B cell (primary cell): ENCODE data around the gene LONRF2. TPM values are rescaled to one million over a fixed set of nuclear protein-coding genes. Genes with fewer than 3 reads are reported as not detected.

Experiments used
- ATAC-seq: fragments of 200-7000 bp; cut with Tn5 transposase; one replicate; pipeline ENCODE4 v1.10.0; 2021; ENCODE audit warnings: low read depth, mild to moderate bottlenecking, moderate number of reproducible peaks, moderate library complexity
- CTCF ChIA-PET: fragments of 350-600 bp; sonication (Branson Sonifier 250); formaldehyde crosslinking; loops from one replicate; lab custom pipeline; 2021; ENCODE audit warnings: antibody characterized with exemption, inconsistent platforms; lab: Charles Lee
- POLR2A ChIA-PET: fragments of 350-600 bp; sonication (Branson Sonifier 250); formaldehyde crosslinking; loops from one replicate; lab custom pipeline; 2021; ENCODE audit warnings: antibody characterized with exemption; lab: Charles Lee
- DNase-seq: peaks from one replicate; pipeline ENCODE4 v3.0.0; 2013
- H2AFZ ChIP-seq: 2 replicates; pipeline ENCODE4 v1.6.1; 2012; ENCODE audit warnings: mild to moderate bottlenecking, low read depth, low read length; ENCODE audit not compliant: insufficient read depth, poor library complexity, severe bottlenecking
- H3K27ac ChIP-seq, 2 donors: 1 replicate in 1 of 2; 2 replicates in 1 of 2; pipeline ENCODE4 v1.5.1; 2012 to 2013; ENCODE audit warnings: low read length in 2 of 2, mild to moderate bottlenecking in 2 of 2, moderate library complexity in 1 of 2
- H3K27me3 ChIP-seq, 4 experiments: fragments of 200-600 bp in 1 of 4; sonication (generic) in 1 of 4; replicated peaks in 1 of 4; 1 replicate in 2 of 4; 2 replicates in 2 of 4; pipeline versions ENCODE4 v1.6.1 to v1.7.0; 2013 to 2016; ENCODE audit warnings: low read length in 3 of 4, mild to moderate bottlenecking in 2 of 4, mixed read lengths in 1 of 4, moderate library complexity in 1 of 4; ENCODE audit not compliant: insufficient read depth in 4 of 4, control insufficient read depth in 3 of 4; ENCODE audit errors: control extremely low read depth in 1 of 4
- H3K36me3 ChIP-seq, 2 experiments: replicated peaks in 1 of 2; 1 replicate in 1 of 2; 2 replicates in 1 of 2; pipeline versions ENCODE4 v1.6.1 to v1.7.1; 2013; ENCODE audit warnings: low read length in 1 of 2; ENCODE audit not compliant: insufficient read depth in 2 of 2, control insufficient read depth in 1 of 2; ENCODE audit errors: control extremely low read depth in 1 of 2, extremely low read depth in 1 of 2
- H3K4me1 ChIP-seq, 2 donors: fragments of 200-600 bp in 1 of 2; sonication (generic) in 1 of 2; 1 replicate in 1 of 2; 2 replicates in 1 of 2; pipeline versions ENCODE4 v1.5.1 to v1.6.1; 2013 to 2017; ENCODE audit warnings: low read length in 2 of 2; ENCODE audit not compliant: control insufficient read depth in 2 of 2, insufficient read depth in 2 of 2
- H3K4me2 ChIP-seq: replicated peaks from 2 replicates; pipeline ENCODE3; 2012; ENCODE audit warnings: mild to moderate bottlenecking, low read depth, low read length; ENCODE audit not compliant: poor library complexity, severe bottlenecking
- H3K4me3 ChIP-seq, 5 experiments: fragments of 200-600 bp in 1 of 5; sonication (generic) in 1 of 5; 1 replicate in 3 of 5; 2 replicates in 2 of 5; pipeline versions ENCODE4 v1.5.1 to v1.7.0; 2011 to 2016; ENCODE audit warnings: low read length in 4 of 5, mild to moderate bottlenecking in 4 of 5, low read depth in 2 of 5, control low read depth in 1 of 5, moderate library complexity in 1 of 5; ENCODE audit not compliant: insufficient read depth in 1 of 5; ENCODE audit errors: control extremely low read depth in 1 of 5, extremely low read depth in 1 of 5
- H3K79me2 ChIP-seq: fragments of 200-600 bp; sonication (generic); one replicate; pipeline ENCODE4 v1.6.0; 2016; ENCODE audit warnings: low read length; ENCODE audit not compliant: control insufficient read depth, insufficient read depth
- H3K9ac ChIP-seq: fragments of 200-600 bp; sonication (generic); 2 replicates; pipeline ENCODE4 v1.6.1; 2017; ENCODE audit warnings: mild to moderate bottlenecking, low read length, moderate library complexity
- H3K9me3 ChIP-seq, 3 donors: one replicate each; pipeline versions ENCODE4 v1.6.1 to v1.7.1; 2013; ENCODE audit warnings: low read length in 2 of 3; ENCODE audit not compliant: control insufficient read depth in 2 of 3, insufficient read depth in 1 of 3; ENCODE audit errors: control extremely low read depth in 1 of 3
- H4K20me1 ChIP-seq: 2 replicates; pipeline ENCODE4 v1.6.0; 2012; ENCODE audit warnings: mild to moderate bottlenecking, low read length; ENCODE audit not compliant: insufficient read depth, control insufficient read depth, poor library complexity, severe bottlenecking
- H3K27ac Mint-ChIP-seq: one replicate; pipeline ENCODE4 v1.8.0; 2021; ENCODE audit warnings: mixed read lengths
- H3K27me3 Mint-ChIP-seq: one replicate; pipeline ENCODE4 v1.8.0; 2021; ENCODE audit warnings: mixed read lengths
- H3K4me1 Mint-ChIP-seq: one replicate; pipeline ENCODE4 v1.8.0; 2021; ENCODE audit warnings: mixed read lengths
- H3K4me3 Mint-ChIP-seq: one replicate; pipeline ENCODE4 v1.8.0; 2021; ENCODE audit warnings: mixed read lengths
- H3K9me3 Mint-ChIP-seq: one replicate; pipeline ENCODE4 v1.8.0; 2022; ENCODE audit warnings: mixed read lengths; ENCODE audit not compliant: insufficient read depth
- CTCF ChIP-seq: fragments of 200-600 bp; IDR thresholded peaks from one replicate; pipeline ENCODE4 v1.8.0; 2022; ENCODE audit warnings: antibody characterized with exemption, mild to moderate bottlenecking
- EZH2 ChIP-seq: IDR thresholded peaks from 2 replicates; pipeline ENCODE4 v1.6.1; 2012; ENCODE audit warnings: borderline replicate concordance, low read depth, mild to moderate bottlenecking, moderate library complexity, low read length; ENCODE audit not compliant: insufficient read depth, poor library complexity, severe bottlenecking
- WGBS: methylation state at CpG from one replicate; pipeline ENCODE4 v1.1.5; 2013; ENCODE audit warnings: missing lambda C conversion rate; ENCODE audit not compliant: insufficient coverage; 5-methylcytosine and 5-hydroxymethylcytosine counted together
- intact Hi-C: fragments of 100-400 bp; cut with micrococcal nuclease; formaldehyde crosslinking; loops from one replicate; pipeline ENCODE4 v1.10.0; 2022
- polyA plus RNA-seq: library from polyadenylated mRNA; depleted of rRNA; stranded (reverse); fragments of >200 nt; gene quantifications from 2 replicates; pipeline ENCODE4 v1.2.3, GENCODE V29; 2012
- total RNA-seq, 2 donors: library from RNA; stranded (reverse); fragments of 120-200 nt in 1 of 2; gene quantifications; 1 replicate in 1 of 2; 2 replicates in 1 of 2; pipeline versions ENCODE4 v1.2.3 to v1.2.4, GENCODE V29; 2013 to 2022

Gene LONRF2
- total and polyA plus RNA-seq, 2 donors (not counting 1 experiment from before 2014, with no cell fraction given): 0.32 TPM; not detected in 1

DNA sequence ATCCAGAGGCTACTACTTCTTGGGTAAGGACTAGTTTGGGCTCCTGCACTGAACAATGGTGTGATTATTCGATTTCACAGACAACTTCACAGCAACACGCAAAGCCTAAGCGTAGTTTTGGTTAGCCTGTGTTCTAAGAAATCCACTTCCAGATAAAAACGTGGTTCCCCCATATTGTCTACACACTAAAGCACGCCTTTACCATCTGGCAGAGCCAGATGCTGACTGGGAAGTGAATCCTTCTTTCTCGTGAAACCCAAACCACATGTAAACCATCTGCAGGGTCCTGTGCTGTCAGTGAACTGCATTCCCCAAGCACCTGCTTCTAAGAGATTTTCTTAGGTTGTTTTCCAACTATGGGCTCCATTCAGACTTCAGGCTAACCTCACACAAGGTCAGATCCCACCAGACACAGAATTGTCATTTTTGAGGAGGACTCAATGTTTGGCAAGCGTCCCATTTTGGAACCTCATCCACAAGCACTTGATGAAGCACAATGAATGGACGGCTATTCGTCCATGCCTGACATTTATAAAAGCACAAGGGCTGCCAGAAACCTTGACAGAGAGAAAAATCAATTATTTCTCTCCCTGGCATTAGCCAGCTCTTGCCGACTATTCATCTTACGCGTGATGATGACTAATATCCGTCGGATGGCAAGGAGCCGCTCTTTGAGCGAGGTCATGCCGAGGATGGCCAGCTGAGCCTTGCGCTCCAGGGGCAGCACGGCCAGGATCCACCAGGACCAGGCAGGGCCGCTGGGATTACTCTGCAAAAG, 38.4 kb downstream of the LONRF2 start:
- H2AFZ ChIP-seq: no peak overlapping the region
- H3K9me3 Mint-ChIP-seq: no peaks in the 10 kb centered on the region
- H3K27ac ChIP-seq: no peak overlapping the region
- H3K9ac ChIP-seq: no peak overlapping the region
- no peak overlapping the region for H3K4me3 ChIP-seq
- ATAC-seq (no peak), DNase-seq (no peak)
- H3K4me1 Mint-ChIP-seq: no peaks in the 10 kb centered on the region
- H3K79me2 ChIP-seq: no peaks in the 10 kb centered on the region
- peaks cover 0 to 14% (median 4%) of the 10 kb centered on the region in 4 experiments for H3K27me3 ChIP-seq
- no peaks in the 10 kb centered on the region for H3K4me1 ChIP-seq
- peaks cover 43% of the 10 kb centered on the region for H3K27me3 Mint-ChIP-seq
- no peak overlapping the region for H3K4me3 Mint-ChIP-seq
- no peaks in the 10 kb centered on the region for H3K36me3 ChIP-seq
- WGBS: 89% methylated on average over 16 of the region's 20 CpGs
- H4K20me1 ChIP-seq: no peaks in the 10 kb centered on the region
- TF ChIP-seq CTCF: no peak
- TF ChIP-seq EZH2: no peak
- no peaks in the 10 kb centered on the region for H3K9me3 ChIP-seq
- H3K4me2 ChIP-seq: no peak overlapping the region
- ChIA-PET POLR2A (no interaction called here), CTCF (no interaction called here)
- intact Hi-C loops: no loop called here
- no peak overlapping the region for H3K27ac Mint-ChIP-seq
